Cerebellar nuclear complex (tissue), 1 donor: Measurements from ENCODE around the gene HRAS.
A peak's percentile ranks its signal among the peaks of the same experiment; 100 is the strongest.
"Not testable (repeated sequence)": the region's sequence is repeated elsewhere in the genome, so short reads cannot be mapped to it uniquely, and the experiment has no call there.

Source experiments
- DNase-seq, 2 experiments: peaks; one replicate each; lab custom pipeline; 2025; lab: John Stamatoyannopoulos, UW

HRAS gene

DNA sequence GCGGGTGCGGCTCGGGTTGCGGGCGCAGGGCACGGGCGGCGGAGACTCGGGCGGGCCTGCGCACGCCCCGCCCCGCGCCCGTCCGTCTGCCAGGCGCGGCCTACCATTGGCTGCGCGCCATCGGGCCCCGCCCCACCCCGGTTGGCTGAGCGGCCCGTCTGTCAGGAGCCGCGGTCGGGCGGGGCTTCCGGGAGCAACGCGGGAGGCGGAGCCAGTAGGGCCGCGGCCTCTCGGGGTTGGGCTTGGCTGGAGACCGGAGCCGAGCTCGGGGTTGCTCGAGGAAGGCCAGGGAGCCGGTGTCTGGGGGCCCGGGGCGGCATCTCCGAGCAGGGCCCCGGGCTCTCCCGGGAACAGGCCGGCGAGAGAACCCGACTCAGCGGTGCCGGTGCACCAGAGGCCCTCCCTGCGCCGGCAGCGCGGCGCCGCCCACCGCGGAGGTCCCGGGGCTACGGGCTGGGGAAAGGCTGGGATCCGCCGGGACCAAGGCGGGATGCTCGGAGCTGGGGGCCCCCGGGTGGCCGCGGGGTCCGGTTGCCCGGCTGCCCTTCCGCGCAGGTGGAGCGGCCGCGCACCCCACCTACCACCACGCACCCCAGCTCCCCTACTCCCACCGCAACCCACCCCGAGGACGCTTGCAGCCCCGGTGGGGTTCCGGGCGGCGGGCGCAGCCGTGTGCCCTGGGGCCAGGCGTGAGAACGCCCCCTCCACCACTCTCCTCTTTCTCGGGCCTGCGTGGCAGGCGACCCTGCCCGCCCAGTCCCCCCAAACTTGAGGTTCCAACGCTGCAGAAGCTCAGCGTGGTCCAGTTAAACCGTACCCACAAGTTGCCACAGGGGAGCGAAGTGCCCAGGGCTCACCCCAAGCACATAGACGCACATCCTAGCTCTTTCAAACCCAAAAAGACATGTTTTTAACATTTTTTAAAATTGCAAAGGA, at the start of gene HRAS:
HRAS (minus strand) TSS at position 58 of the 936 bp plus-strand sequence.
- peak; percentile 47 to 70 for DNase-seq

GRCh38 chr11:584287-584686, 48.9 kb upstream of the HRAS start:
- DNase-seq: no peak

GRCh38 chr11:581752-582151, 46.4 kb upstream of the HRAS start:
- DNase-seq: peak in 1 of 2 experiments; percentile 13

GRCh38 chr11:581342-581741, 46.0 kb upstream of the HRAS start:
- DNase-seq: no peak

GRCh38 chr11:579830-580601, 44.6 kb upstream of the HRAS start:
- DNase-seq: no peak

- DNase-seq: no peak
Observed at GRCh38 chr11:578276-579035, 43.1 kb upstream of the HRAS start.

DNA sequence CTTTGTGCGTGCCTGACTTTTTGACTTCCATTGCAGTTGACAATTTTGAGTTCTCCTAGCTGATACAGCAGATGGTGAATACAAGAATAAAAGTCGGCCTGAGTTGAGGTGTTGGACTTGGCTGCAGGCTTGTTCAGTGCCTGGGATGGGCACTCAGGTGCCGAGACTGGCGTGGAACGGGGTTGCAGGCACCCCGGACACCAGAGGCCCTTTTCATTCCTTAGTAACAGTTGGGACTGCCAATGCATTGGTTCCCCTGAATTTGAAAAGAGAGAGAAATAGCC, 42.2 kb upstream of the HRAS start:
- DNase-seq: no peak

- DNase-seq: no peak
Observed at GRCh38 chr11:576811-577610, 41.6 kb upstream of the HRAS start.

DNA sequence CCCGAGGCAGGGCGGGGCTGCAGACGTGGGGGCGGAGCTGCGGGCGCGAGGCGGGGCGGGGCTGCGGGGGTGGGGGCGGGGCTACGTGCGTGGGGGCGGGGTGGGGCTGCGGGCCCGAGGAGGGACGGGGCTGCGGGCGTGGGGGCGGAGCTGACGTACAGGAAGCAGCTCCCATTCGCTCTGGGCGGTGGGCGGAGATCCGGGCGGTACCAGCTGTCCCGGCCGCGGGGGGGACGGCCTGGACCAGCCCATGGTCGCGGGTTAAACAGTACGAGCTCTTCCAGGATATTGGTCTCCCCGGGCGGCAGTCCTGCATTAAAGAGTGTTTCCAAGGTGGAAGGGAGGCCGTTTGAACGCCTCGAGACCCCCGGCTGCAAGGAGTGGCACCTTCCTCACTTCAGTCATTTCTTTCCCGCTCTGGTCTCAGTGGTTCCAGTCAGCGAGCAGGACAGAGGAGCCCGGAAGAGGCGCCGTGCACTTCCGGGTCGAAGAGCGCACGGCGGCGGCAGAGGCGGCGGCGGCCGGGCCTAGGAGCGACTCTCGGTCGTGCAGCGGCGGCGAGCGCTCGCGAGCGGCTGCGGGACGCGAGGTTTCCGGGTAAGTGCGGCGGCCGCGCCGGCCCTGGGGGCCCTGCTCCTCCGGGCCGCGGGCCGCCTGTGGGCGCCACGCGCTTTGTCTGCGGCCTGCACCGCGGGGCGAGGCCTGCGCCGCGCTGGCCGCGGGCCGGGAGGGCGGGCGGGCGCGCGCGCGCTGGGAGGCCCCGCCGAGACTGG, 40.8 kb upstream of the HRAS start, which contains the start of gene PHRF1:
PHRF1 (plus strand) TSS at position 475 of the 773 bp plus-strand sequence. CDS start 5,043 bp downstream, outside the sequence.
- peak; percentile 58 to 80 for DNase-seq

DNA sequence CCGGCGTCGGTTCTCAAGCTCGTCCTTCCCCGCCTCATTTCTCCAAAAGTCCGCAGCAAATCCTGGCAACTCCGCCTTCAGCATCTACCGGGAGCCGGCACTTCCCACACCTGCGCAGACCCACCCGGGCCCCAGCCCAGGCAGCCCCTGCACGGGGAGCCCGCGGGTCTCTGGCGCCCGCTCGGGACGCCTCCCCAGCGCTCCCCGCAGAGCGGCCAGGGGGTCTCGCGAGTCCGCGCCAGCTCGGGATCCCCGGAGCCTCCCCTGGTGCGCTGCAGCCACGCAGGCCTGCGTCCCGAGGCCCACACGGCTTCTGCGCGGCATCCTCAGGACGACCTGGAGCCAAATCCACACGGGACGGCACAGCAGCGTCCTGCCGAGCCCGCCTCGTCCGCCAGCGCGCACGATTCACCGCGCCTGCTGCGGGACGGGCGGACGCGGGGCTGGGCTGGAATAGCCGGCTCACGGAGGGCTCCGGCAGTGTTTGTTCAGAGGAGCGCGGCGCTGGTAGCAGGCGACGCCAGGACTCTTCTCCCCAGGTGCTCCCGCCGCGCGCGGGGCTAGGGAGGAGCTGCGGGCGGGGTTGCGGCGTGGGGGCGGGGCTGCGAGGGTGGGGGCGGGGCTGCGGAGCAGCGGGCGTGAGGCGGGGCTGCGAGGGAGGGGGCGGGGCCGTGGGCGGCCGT, 40.1 kb upstream of the HRAS start:
- peak in 1 of 2 experiments; percentile 78 for DNase-seq

- DNase-seq: no peak
Observed at GRCh38 chr11:574632-575312, 39.4 kb upstream of the HRAS start.

GRCh38 chr11:574031-574570, 38.7 kb upstream of the HRAS start:
- DNase-seq: not testable (repeated sequence)

DNA sequence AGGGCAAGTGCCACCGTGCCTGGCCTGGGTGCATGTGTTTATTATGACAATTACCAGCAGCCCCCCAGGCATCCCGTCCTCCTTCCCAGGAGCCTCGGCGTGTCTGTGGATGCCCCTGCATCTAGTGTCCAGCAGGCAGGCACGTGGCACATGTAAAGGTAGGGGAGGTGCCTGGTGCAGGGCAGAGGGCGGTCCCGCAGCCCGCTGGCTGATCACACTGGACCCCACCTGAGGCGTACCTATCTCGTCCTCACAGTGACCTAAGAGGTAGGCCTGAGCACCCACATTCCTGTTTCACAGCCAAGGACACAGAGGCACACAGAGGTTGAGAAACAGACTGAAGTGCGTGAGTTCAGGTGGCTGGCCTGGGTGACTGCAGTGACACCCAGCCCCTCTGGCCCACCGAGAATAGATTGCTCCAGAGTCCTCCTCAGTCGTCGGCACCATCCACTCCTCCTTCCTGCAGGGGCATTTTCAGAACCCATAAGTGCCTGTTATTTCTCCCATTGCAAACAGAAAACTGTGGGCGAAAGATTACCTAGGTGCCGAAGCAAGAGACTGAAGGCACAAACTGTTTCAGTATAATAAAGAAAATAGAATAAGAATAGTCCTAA, 37.9 kb upstream of the HRAS start:
- no peak for DNase-seq

DNA sequence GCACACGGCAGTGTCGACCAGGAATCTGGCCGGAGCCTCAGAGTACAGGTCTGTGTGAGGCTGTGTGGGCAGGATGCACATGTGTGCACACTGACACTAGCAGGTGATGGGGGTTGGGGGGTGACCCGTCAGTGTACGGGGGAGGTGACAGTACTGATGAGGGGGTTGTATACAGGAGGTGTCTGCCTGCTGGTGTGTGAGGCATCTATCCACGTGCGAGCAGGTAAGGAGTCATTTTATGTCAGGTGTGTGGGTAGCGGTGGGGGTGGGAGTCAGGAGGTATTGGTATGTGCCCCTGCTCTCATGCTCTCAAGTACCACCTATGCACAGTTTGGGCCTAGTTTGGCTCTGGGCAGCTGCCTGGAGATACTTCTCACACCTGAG, 36.4 kb upstream of the HRAS start:
- DNase-seq: no peak

GRCh38 chr11:569158-569885, 33.9 kb upstream of the HRAS start:
- DNase-seq: no peak

GRCh38 chr11:568306-569157, 33.2 kb upstream of the HRAS start:
- DNase-seq: peak in 1 of 2 experiments; percentile 65
